Endometrium (tissue), 2 donors: Measurements from ENCODE around the gene OR6B3.
"Not testable (repeated sequence)": the region's sequence is repeated elsewhere in the genome, so short reads cannot be mapped to it uniquely, and the experiment has no call there.

Experiments used
- FAIRE-seq: peaks from 2 replicates; lab custom pipeline; 2012; peaks lifted over from hg19 to GRCh38; lab: Jason Lieb, UNC
- donor health status: control.
- donor health status: control.

The OR6B3 gene

DNA sequence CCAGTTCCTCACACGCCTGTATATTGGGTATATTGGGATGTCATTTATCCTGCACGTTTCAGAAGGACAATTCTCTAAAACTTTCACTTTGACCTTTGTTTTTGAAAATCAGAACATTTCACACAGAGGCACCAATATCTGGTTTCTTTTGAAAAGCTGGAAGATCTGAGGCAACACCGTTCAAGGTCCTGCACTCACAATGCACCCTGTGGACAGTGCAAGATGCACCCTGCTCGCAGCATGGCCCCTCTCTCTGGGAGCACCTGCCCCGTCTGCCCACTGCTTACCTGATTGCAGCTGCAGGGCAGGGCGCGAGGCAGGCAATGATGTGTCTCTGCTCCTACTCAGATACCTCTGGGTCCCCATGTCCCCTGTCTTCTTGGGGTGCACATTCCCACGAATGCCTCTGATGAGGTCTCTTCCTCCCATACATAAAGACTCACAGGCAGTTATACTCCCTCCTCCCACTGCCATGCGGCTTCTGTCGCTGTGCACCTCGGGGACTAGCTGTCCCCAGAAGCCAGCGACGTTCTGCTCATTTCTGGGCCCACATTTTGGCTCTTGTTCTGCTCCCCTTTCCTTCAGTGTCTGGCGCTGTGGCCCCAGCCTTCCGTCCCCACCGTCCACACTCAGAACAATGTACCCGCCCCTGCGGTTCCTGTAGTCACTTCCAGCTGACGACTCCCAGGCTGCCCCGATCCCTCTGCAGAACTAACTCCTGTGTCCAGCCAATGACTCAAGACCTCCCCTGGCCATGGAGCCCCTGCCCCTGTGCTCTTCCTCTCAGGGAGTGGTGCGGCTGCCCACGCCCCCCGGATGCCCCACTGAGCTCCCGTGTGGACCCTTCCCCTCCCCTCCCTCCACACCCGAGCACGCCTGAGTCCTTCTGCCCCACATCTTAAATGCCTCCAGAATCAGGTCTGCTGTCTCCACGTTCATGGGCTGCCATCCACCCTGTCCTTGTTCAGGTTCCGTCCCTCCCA lies at the start of gene OR6B3:
Gene OR6B3, minus strand, starts transcription at position 349 of the 983 bp plus-strand sequence.
- no peak for FAIRE-seq

DNA sequence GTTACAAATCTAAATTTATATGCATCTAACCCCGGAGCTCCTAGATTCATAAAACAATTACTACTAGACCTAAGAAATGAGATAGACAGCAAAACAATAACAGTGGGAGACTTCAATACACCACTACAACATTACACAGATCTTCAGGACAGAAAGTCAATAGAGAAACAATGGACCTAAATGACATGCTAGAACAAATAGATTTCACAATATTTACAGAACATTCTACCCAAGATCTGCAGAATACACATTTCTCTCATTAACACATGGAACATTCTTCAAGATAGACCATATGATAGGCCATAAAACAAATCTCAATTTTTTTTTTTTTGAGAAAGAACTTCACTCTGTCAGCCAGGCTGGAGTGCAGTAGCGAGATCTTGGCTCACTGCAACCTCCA lies 45.0 kb upstream of the OR6B3 start:
- FAIRE-seq = no peak

DNA sequence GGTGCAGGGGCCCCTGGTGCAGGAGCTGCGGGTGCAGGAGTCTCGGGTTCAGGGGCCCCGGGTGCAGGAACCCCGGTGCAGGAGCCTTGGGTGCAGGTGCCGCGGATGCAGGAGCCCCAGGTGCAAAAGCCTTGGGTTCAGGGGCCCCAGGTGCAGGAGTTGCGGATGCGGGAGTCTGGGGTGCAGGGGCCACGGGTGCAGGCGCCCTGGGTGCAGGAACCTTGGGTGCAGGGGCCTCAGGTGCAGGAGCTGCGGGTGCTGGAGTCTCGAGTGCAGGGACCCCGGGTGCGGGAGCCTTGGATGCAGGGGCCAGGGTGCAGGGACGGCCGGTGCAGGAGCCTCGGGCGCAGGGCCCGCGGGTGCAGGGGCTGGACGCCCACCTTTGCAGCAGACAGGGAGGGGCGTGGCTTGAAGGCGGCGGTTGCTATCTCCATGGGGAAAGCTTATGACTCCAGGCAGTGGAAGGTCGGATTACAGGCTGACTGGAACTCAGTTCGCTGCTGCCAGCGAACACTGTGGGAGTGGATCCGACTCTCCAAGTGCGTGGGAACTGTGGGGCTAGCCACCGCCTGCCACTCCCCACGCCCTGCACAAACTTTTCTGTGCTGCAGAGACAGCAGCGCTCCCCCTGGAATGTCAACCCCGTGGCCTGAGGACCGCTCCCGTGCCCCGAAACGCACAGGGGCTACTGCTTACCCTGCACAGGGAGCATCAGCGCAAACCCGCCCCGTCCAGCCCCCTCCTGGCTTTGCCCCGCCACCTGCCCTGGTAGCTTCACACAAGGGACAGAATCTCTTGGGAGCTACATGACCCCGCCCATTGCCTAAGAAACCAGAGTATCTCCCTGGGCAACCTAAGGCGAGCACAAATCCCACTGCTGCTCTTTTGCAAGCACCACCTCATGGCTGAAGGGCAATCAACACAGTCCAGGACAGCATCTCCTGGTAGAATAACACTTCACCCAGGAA lies 42.5 kb upstream of the OR6B3 start:
- no peak for FAIRE-seq

DNA sequence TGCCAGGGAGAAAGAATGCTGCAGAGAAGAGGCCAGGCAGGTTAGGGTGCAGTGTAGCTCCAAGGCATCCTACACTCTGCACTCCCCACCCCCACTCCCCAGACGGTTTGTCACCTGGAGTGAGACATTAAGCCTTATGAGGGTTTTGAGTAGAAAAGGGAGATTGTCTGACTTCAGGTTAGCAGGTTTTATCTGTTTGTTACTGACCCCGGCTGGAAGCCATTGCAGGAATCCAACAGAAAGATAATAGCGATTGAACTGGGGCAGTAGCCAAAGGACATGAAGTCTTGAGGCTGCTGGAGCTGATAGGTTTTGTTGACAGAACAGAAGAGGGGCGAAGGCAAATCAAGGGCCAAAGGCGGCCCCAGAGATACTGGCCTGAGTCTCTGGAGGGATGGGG lies 36.0 kb upstream of the OR6B3 start:
- no peak for FAIRE-seq

DNA sequence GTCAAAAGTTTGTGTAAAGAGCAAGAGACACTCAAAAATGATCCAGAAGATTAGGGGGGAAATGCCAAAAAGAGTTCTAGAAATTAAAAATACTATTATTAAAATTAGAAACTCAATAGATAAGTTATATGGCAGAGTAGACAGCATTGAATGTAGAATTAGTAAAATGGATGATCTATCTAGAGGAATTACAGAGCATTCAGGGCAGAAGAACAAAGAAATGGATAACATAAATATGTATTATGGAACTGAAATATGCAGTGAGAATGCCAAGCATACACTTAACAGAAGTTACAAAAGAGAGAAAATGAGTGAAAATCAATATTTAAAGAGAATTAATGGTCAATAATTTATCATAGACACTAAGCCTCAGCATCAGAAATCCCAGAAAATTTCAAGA lies 33.2 kb upstream of the OR6B3 start:
- no peak for FAIRE-seq

DNA sequence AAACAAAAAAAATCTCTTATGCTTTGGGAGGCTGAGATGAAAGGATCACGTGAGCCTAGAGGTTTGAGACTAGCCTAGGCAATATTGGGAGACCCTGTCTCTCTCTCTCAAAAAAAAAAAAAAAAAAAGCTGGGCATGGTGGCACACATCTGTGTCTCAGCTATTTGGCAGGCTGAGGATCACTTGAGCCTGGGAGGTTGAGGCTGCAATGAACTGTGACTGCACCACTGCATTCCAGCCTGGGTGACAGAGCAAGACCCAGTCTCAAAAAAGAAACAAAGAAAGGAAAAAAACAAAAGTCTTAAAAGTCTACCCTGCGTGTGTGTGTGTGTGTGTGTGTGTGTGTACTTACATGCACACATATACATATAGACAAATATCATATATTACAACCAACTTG lies 25.3 kb upstream of the OR6B3 start:
- no peak for FAIRE-seq

DNA sequence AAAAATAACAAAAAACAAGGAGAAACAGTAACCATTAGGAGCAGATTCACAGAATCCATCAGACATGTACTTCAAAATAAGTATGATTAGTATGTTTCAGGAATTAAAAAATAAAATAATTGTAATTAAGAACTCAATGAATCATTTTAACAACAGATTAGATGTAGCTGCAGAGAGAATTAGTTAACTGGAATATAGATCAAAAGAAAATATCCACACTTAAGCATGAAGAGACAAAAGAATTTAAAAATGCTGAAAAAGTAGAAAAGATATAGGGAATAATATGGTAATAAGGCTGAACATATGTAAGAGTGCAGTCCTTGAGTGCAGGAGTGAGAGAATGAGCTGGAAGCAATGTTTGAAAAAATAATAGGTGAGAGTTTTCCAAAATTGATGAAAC lies 24.1 kb upstream of the OR6B3 start:
- FAIRE-seq = no peak

DNA sequence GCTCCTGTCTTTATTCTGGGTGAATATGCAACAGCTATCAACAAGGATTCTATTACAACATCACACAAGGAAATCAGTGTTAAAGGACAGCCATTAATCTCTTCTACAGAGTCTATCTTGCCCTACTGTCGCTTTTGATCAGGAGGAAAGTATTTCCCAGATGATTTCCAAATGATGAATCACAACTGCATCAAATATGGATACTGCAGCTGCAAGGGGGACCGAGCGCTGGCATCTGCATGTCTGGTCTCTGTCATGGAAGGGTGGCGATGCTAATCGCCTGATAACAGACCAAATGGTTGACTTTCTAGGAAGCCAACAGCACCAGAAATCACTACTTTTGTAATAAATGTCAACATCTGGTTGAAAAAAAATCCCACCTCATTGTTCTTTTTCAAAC lies 21.2 kb upstream of the OR6B3 start:
- FAIRE-seq = no peak

DNA sequence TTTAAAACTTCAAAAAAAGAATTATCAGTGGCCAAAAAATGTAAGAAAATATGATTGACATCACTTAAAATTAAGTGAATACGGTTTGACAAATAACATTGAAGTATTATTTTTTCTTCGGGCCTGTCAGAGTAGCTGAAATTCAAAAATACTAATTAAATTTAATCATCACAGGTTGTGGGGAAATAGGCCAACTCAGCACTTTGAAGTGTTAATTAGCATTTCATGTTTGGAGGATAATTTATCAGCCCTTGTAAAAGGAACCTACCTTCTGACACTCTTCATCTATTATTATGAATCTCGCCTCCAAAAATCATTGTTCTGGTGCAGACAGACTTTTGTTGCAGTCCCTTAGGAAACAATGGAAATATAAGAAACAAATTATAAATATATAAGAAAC lies 17.6 kb upstream of the OR6B3 start:
- no peak for FAIRE-seq

DNA sequence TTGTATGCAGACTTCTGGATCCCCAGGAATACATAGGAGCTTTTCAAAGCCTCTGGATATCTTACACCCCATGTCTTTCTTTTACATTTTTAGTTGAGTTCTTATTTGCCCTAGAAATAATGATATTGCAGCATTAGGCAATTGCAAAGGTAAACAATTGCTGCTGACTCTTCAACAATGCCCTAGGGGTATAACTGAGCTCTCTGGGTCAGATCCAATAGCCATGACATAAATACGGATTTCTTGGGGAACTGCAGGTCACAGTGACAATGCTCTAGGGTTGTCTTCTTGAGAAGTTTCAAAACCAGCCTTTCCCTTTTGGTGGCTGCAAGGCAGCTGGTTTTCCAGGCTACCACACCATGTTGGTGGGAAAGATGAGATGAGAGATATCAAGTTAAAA lies 16.5 kb upstream of the OR6B3 start:
- no peak for FAIRE-seq

DNA sequence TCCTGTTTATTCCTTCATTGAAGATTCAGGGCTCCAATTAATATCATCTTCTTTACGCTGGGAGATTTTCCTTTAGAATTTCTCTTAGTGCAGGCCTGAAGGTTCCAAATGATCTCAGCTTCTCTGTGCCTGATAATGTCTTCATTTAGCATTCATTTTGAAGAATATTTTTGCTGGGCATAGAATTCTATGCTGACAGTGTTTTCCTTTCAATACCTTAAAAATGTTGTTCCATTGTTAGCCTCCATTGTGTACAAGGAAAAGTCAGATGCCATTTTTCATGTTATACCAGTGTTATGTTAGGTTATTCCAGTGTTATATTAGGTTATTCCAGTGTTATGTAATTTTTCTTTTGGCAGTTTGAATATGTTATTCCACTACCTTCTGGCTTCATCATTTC lies 14.9 kb upstream of the OR6B3 start:
- FAIRE-seq = no peak

DNA sequence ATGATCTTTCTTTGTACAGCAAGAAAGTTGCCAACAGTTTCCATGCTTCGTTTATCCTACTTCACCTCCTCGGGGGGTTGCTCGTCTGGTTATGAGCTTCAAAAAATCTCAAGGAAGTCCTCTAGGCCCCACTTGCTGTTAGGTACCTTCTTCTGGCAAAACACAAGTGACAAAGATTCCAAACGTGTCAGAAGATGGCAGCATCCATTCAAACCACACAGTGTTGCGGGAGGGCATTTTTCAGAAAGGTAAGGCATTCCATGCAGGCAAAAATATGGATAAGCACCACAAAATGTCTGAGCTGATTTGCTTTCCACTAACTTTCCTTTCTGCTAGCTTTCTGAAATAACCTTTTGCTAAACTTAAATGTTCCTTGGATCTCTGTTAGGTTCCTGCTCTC lies 13.2 kb upstream of the OR6B3 start:
- FAIRE-seq = no peak

DNA sequence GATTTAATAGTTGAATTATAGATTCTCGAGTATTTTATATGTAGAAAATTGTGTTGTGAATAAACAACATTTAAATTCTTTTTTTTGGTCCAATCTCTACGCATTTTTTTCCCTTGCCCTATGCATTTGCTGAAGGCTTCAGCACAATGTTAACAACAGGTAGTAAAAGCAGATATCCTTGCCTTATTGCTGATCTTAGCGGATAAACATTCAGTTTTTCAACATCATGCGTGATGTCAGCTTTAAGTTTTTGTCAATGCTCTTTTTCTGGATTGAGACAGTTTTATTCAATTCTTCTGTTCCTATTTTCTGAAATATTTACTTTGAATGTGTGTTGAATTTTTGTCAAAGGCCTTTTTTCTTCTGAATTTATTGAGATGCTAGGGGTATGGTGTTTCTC lies 11.6 kb upstream of the OR6B3 start:
- no peak for FAIRE-seq

DNA sequence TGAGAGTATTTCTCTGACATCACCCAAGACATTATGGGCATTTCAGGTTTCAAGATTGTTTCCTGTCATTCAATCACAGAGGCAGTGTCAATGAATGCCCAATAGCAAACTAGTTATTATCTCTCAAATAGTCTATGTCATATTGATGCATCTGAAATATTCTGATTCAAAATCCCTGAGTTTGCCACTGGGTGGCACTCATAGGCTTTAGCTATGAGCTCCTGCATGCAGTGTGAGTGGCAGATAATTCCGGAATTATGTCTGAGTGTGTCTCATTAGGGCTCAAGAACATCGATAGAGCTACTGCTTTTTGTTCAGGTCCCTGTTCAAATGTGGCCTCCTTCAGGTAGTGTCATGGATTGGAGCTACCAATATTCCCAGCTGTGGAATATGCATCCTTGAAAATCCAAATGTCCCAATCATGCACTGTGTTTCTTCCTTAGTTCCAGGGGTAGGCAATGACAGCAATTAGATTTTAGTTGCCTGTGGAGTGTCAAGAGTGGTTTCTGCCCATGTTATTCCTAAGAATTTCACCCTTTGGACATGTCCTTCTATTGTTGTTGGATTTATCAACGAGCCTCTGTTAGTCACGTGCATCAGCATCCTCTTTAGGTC lies 7.8 kb upstream of the OR6B3 start:
- FAIRE-seq = no peak

DNA sequence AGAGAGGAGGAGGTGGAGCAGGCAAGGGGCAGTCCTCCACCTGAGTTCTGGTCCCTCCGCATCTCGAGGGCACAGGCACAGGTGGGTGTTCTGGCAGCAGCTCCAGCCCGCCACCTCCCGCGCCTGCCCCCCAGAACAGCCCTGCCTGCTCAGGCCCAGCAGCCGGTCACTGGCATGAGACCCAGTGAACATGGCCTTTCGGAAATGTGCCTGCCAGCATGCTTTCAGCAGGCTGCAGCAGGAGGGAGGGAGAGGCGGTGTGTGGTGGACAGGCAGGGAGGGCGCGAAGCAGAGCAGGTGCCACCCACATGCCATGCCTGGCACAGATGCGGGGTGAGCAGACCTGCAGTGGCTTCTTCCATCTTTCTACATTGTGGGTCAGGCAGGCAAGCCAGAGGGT lies 3.4 kb upstream of the OR6B3 start:
- no peak for FAIRE-seq

DNA sequence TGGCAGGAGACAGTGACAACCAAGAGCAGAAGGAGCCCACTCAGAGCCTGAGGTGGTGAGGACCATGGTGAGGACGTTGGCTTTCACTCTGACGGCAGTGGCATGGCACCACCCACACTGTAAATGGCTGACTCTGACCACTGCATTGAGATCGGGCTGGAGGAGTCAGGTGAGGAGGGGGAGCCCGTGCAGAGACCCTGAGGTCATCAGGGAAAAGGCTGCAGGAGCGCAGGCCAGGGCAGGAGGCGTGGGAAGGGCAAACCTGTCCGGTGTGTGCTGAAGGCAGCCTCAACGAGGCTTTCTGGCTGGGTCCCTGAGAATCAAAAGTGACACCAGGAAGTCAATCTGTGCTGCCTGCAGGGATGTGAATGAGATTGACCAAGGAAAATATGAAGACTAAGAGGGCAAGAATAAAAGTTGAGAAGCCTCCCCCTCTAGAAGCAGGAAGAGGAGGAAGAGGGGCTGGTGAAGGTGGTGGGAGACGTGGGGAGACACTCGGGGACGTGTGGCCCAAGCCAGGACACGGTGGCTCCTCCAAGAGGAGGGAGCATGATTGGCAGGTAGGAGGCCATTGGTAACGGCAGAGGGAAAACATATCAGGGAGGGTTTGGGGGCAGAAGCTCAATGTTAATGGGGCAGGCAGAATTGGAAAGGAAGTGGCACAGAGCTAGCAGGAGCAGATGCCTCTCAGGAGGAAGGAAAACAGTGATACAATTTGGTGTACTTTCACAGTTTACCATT lies 2.0 kb upstream of the OR6B3 start:
- no peak for FAIRE-seq

DNA sequence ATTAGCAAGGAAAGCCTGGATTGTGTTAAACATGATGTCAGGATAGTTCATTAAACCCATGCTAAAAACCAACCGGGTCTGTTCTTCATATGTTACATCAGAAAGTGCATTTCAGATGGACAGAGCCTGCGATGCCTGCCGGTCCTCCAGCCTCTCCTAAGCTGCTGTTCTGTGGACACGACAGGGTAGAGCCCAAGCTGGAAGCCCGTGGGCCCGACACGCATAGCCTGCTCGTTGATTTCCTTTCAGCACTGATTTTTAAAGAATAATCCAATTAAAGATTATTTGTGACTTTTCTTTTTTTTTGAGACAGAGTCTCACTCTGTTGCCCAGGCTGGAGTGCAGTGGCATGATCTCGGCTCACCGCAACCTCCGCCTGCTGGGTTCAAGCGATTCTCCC lies 797 bp downstream of the OR6B3 start:
- no peak for FAIRE-seq

DNA sequence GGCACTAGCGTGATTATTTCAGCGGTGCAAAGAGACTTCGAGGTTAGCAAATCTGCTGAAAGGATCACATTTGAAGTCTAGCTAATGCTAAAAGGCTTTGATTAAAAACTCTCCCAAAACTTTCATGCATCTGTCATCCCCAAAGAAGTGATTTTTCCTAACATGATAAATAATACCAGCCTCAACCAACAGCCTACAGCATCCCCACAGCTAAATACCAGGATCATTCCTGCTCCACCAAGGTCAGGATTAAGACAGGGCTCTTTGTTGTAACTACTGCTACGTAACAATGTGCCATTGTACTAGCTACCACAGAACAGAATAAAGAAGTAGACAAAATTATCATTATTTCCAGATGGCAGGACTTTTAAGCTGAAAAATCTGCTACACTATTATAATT lies 1.6 kb downstream of the OR6B3 start:
- FAIRE-seq = no peak

DNA sequence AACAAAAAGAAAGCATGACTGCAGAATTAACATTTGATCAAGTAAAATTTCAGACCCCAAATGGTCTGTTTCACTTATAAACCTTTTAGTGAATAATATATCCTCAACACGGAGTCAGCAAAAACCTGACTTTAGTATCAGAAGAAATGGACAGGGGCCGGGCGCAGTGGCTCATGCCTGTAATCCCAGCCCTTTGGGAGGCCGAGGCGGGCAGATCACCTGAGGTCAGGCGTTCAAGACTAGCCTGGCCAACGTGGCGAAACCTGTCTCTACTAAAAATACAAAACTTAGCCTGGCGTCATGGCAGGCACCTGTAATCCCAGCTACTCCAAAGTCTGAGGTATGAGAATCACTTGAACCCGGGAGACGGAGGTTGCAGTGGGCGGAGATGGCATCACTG lies 3.0 kb downstream of the OR6B3 start:
- no peak for FAIRE-seq

DNA sequence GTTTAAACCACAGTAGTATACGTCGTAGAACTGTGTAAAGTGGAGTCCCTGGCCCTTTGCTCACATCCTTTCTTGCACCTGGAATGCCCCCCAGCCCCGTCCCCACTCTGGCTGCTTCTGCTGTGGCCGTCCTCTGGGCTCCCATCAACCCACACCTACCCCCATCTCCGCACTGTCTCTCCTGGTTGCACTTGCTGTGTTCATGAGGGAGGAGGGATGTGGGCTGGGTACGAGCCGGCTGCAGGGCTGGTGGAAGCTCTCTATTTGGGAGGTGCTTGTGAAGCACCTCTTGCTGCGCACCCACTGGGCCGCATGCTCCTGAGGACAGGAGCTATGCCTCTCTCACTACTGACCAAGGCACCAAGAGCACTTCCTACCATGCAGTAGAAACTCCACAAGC lies 5.1 kb downstream of the OR6B3 start:
- FAIRE-seq = no peak

DNA sequence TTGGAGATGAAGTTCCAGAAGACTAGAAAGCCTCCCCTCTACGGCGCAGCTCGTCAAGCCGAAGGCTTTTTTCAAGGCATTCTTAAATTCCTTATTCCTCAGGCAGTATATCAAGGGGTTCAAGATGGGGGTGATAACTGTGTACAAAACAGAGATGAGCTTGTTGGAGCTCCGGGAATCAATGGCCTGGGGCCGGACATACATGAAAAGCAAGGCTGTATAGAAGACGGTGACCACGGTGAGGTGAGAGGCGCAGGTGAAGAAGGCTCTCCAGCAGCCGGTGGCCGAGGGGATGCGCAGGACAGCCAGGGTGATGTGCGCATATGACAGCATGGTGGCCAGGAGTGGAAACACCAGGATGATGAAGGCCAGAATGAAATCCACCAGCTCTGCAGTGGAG lies 8.2 kb downstream of the OR6B3 start:
- no peak for FAIRE-seq

DNA sequence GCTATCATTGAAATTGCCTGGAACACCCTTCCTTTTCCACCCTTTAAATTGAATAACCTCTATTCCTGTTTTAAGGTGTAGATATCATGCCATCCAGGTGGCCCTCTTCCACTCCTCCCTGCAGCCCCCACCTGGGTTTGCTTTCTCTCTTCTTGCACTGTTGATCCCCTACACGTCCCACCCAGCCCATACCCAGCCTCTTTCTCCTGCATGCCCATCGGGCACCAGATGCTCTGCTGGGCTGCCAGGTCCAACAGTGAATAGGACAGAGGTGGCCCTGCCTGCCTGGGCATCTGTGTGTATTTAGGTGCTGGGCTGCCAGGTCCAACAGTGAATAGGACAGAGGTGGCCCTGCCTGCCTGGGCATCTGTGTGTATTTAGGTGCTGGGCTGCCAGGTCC lies 9.2 kb downstream of the OR6B3 start:
- not testable (repeated sequence) for FAIRE-seq
